Duodenal mucosa (tissue), 2 donors: Measurements from ENCODE around the gene AGA.
A peak's percentile ranks its signal among the peaks of the same experiment; 100 is the strongest.

Experiments
- H3K27ac ChIP-seq: one replicate; pipeline ENCODE4 v1.7.0; 2013; ENCODE audit warnings: low read depth, low read length
- H3K27me3 ChIP-seq, 2 donors: one replicate each; pipeline ENCODE4 v1.7.0; 2013; ENCODE audit warnings: low read length in 2 of 2, control low read depth in 1 of 2; ENCODE audit not compliant: insufficient read depth in 2 of 2, control insufficient read depth in 1 of 2
- H3K36me3 ChIP-seq, 2 donors: one replicate each; pipeline ENCODE4 v1.7.0; 2013; ENCODE audit warnings: low read length in 2 of 2, control low read depth in 1 of 2; ENCODE audit not compliant: insufficient read depth in 2 of 2, control insufficient read depth in 1 of 2
- H3K4me1 ChIP-seq, 2 donors: one replicate each; pipeline ENCODE4 v1.7.0; 2013; ENCODE audit warnings: low read length in 2 of 2, control low read depth in 1 of 2; ENCODE audit not compliant: insufficient read depth in 2 of 2, control insufficient read depth in 1 of 2
- H3K4me3 ChIP-seq, 2 donors: one replicate each; pipeline ENCODE4 v1.7.0; 2013; ENCODE audit warnings: low read length in 2 of 2, low read depth in 1 of 2
- H3K9ac ChIP-seq, 2 donors: one replicate each; pipeline ENCODE4 v1.7.0; 2013; ENCODE audit warnings: low read length in 2 of 2, low read depth in 1 of 2
- H3K9me3 ChIP-seq, 2 donors: one replicate each; pipeline ENCODE4 v1.7.0; 2013; ENCODE audit warnings: low read length in 2 of 2, control low read depth in 1 of 2; ENCODE audit not compliant: control insufficient read depth in 1 of 2

AGA gene

GRCh38 chr4:177441803-177442622, at the start of gene AGA:
TSS of gene AGA (minus strand) at chr4:177442437. CDS start at chr4:177442375, 62 bp downstream.
- Histone ChIP-seq H3K9me3 (no peaks in the 10 kb centered on the region), H3K27ac (peak within 1 kb of the TSS; percentile 86), H3K27me3 (no peaks in the 10 kb centered on the region), H3K4me1 (peaks cover 9 to 11% of the 10 kb centered on the region in 2 donors), H3K9ac (peak within 1 kb of the TSS; percentile 81 to 84), H3K36me3 (no peaks in the 10 kb centered on the region), H3K4me3 (peak within 1 kb of the TSS; percentile 83 to 91)

GRCh38 chr4:177492022-177492421, 49.8 kb upstream of the AGA start:
- Histone ChIP-seq H3K27ac (no peak overlapping the region), H3K36me3 (no peaks in the 10 kb centered on the region), H3K9me3 (no peaks in the 10 kb centered on the region), H3K4me3 (no peak overlapping the region), H3K27me3 (no peaks in the 10 kb centered on the region), H3K4me1 (no peaks in the 10 kb centered on the region), H3K9ac (no peak overlapping the region)

- H3K4me3 ChIP-seq: no peak overlapping the region
Measured at GRCh38 chr4:177490769-177491168, 48.5 kb upstream of the AGA start.

GRCh38 chr4:177489471-177490246, 47.4 kb upstream of the AGA start:
- no peaks in the 10 kb centered on the region for H3K4me1 ChIP-seq
- H3K9ac ChIP-seq: no peak overlapping the region

More at GRCh38 chr4:177490769-177491168, 48.5 kb upstream of the AGA start:
- H3K36me3 ChIP-seq: no peaks in the 10 kb centered on the region
- no peaks in the 10 kb centered on the region for H3K9me3 ChIP-seq
- H3K27me3 ChIP-seq: no peaks in the 10 kb centered on the region
- no peak overlapping the region for H3K27ac ChIP-seq
- H3K4me1 ChIP-seq: no peaks in the 10 kb centered on the region
- H3K9ac ChIP-seq: no peak overlapping the region

GRCh38 chr4:177487977-177488376, 45.7 kb upstream of the AGA start:
- Histone ChIP-seq H3K9me3 (no peaks in the 10 kb centered on the region), H3K4me1 (no peaks in the 10 kb centered on the region), H3K27ac (no peak overlapping the region), H3K9ac (no peak overlapping the region), H3K4me3 (no peak overlapping the region), H3K36me3 (no peaks in the 10 kb centered on the region), H3K27me3 (no peaks in the 10 kb centered on the region)

More at GRCh38 chr4:177489471-177490246, 47.4 kb upstream of the AGA start:
- no peaks in the 10 kb centered on the region for H3K36me3 ChIP-seq
- H3K4me3 ChIP-seq: no peak overlapping the region
- H3K27ac ChIP-seq: no peak overlapping the region
- no peaks in the 10 kb centered on the region for H3K27me3 ChIP-seq
- no peaks in the 10 kb centered on the region for H3K9me3 ChIP-seq

- Histone ChIP-seq H3K4me3 (no peak overlapping the region), H3K27me3 (no peaks in the 10 kb centered on the region), H3K9ac (no peak overlapping the region), H3K27ac (no peak overlapping the region), H3K4me1 (no peaks in the 10 kb centered on the region), H3K9me3 (no peaks in the 10 kb centered on the region), H3K36me3 (no peaks in the 10 kb centered on the region)
Measured at GRCh38 chr4:177485528-177485927, 43.3 kb upstream of the AGA start.

- Histone ChIP-seq H3K4me3 (no peak overlapping the region), H3K4me1 (no peaks in the 10 kb centered on the region), H3K36me3 (no peaks in the 10 kb centered on the region), H3K27ac (no peak overlapping the region), H3K27me3 (no peaks in the 10 kb centered on the region), H3K9ac (no peak overlapping the region), H3K9me3 (no peaks in the 10 kb centered on the region)
Measured at GRCh38 chr4:177484613-177485021, 42.4 kb upstream of the AGA start.

GRCh38 chr4:177483760-177484159, 41.5 kb upstream of the AGA start:
- H3K4me1 ChIP-seq: no peaks in the 10 kb centered on the region
- H3K9me3 ChIP-seq: no peaks in the 10 kb centered on the region
- no peaks in the 10 kb centered on the region for H3K27me3 ChIP-seq
- no peak overlapping the region for H3K4me3 ChIP-seq
- H3K9ac ChIP-seq: no peak overlapping the region
- H3K36me3 ChIP-seq: no peaks in the 10 kb centered on the region
- no peak overlapping the region for H3K27ac ChIP-seq

- H3K4me1 ChIP-seq: no peaks in the 10 kb centered on the region
- H3K27me3 ChIP-seq: no peaks in the 10 kb centered on the region
- no peaks in the 10 kb centered on the region for H3K9me3 ChIP-seq
- H3K36me3 ChIP-seq: no peaks in the 10 kb centered on the region
- no peak overlapping the region for H3K4me3 ChIP-seq
- no peak overlapping the region for H3K27ac ChIP-seq
- H3K9ac ChIP-seq: no peak overlapping the region
Measured at GRCh38 chr4:177483271-177483670, 41.0 kb upstream of the AGA start.

GRCh38 chr4:177482367-177482766, 40.1 kb upstream of the AGA start:
- H3K27me3 ChIP-seq: no peaks in the 10 kb centered on the region
- H3K4me1 ChIP-seq: no peaks in the 10 kb centered on the region
- no peak overlapping the region for H3K9ac ChIP-seq
- H3K9me3 ChIP-seq: no peaks in the 10 kb centered on the region
- no peaks in the 10 kb centered on the region for H3K36me3 ChIP-seq
- H3K27ac ChIP-seq: no peak overlapping the region
- no peak overlapping the region for H3K4me3 ChIP-seq
